WERI-Rb-1 (cell line): ENCODE results near the gene APLP1.

Source experiments
- DNase-seq: peaks from one replicate; pipeline ENCODE4 v3.0.0-alpha.2; 2020
- H3K27ac ChIP-seq: fragments of 250-450 bp; sonication (Bioruptor Pico); 2 replicates; pipeline ENCODE4 v1.5.1; 2020; ENCODE audit warnings: mild to moderate bottlenecking, moderate library complexity
- H3K27me3 ChIP-seq: fragments of 250-450 bp; sonication (Bioruptor Pico); 2 replicates; pipeline ENCODE4 v1.5.1; 2021; ENCODE audit warnings: mild to moderate bottlenecking, low read depth, moderate library complexity; ENCODE audit not compliant: insufficient read depth, severe bottlenecking
- H3K36me3 ChIP-seq: fragments of 250-450 bp; sonication (Bioruptor Pico); 2 replicates; pipeline ENCODE4 v1.5.1; 2020; ENCODE audit warnings: mild to moderate bottlenecking, moderate library complexity
- H3K4me3 ChIP-seq: 2 replicates; pipeline ENCODE4 v1.5.1; 2011; ENCODE audit warnings: low read depth, mild to moderate bottlenecking, control low read depth, low read length
- H3K9me3 ChIP-seq: fragments of 250-450 bp; sonication (Bioruptor Pico); 2 replicates; pipeline ENCODE4 v1.5.1; 2021; ENCODE audit warnings: mild to moderate bottlenecking, moderate library complexity; ENCODE audit not compliant: severe bottlenecking
- TF ChIP-seq, protein P1 (sequence below): IDR thresholded peaks from 2 replicates; pipeline ENCODE4 v1.5.1; 2011; ENCODE audit warnings: low read depth, mild to moderate bottlenecking, control low read depth, inconsistent platforms, low read length

Gene APLP1

DNA sequence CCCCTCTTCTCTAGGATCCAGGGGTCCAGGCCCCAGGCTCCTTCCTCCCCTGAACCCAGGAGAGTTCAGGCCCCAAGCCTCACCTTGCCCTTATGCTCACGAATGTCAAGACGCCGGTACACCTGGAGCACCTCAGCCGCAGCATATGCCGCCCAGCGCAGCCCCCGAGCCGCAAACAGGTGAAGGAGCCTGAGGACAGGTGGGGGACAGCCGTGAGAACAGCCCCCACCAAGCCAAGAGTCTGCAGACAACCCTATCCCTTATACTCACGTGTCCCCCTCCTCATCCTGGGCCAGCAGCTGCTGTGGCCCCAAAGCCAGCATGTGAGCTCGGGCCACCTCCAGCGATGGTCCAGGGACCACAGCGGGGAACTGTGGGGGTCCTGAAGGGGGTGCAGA is 28.3 kb downstream of the APLP1 start:
- TF ChIP-seq, protein P1, sequence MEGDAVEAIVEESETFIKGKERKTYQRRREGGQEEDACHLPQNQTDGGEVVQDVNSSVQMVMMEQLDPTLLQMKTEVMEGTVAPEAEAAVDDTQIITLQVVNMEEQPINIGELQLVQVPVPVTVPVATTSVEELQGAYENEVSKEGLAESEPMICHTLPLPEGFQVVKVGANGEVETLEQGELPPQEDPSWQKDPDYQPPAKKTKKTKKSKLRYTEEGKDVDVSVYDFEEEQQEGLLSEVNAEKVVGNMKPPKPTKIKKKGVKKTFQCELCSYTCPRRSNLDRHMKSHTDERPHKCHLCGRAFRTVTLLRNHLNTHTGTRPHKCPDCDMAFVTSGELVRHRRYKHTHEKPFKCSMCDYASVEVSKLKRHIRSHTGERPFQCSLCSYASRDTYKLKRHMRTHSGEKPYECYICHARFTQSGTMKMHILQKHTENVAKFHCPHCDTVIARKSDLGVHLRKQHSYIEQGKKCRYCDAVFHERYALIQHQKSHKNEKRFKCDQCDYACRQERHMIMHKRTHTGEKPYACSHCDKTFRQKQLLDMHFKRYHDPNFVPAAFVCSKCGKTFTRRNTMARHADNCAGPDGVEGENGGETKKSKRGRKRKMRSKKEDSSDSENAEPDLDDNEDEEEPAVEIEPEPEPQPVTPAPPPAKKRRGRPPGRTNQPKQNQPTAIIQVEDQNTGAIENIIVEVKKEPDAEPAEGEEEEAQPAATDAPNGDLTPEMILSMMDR: no peak
- DNase-seq: no peak
- Histone ChIP-seq H3K36me3 (peaks cover 53% of the 10 kb centered on the region), H3K9me3 (no peaks in the 10 kb centered on the region), H3K27ac (no peak overlapping the region), H3K4me3 (no peak overlapping the region), H3K27me3 (no peaks in the 10 kb centered on the region)

DNA sequence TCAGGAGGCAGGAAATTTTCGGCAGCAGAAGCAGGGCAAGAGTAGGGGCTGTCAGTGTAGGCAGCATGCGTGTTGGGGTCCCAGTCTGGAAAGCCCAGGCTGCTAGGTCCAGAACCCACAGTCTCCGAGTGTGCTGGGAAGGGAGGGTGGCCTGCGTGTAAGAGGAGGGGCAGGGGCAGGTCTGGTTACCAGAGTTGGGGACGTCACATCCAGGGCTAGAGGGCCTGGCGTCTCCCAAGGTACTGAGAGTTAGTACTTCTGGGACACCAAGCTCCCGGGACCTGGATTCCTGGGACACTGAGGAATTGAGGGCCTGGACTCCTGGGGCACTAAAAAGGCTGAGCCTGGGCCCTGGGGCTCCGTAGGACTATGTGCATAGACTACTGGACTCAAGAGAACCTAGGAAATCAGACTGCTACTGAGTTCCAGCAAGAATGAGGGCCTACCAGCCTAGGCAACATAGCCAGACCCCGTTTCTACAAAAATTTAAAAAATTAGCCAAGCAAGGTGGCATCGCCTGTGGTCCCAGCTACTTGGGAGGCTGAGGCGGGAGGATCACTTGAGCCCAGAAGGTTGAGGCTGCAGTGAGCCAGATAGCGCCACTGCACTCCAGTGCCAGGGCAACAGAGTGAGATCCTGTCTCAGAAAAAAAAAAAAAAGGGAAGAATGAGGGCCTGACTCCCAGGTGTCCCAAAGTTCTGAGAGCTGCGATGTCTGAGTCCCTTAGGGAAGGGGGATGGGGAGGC is 29.5 kb downstream of the APLP1 start:
- TF ChIP-seq, protein P1: no peak
- Histone ChIP-seq H3K27ac (no peak overlapping the region), H3K4me3 (no peak overlapping the region; the same call in 1 of the 2 replicates), H3K9me3 (no peaks in the 10 kb centered on the region), H3K27me3 (no peaks in the 10 kb centered on the region), H3K36me3 (peaks cover 44% of the 10 kb centered on the region)
- no peak for DNase-seq

DNA sequence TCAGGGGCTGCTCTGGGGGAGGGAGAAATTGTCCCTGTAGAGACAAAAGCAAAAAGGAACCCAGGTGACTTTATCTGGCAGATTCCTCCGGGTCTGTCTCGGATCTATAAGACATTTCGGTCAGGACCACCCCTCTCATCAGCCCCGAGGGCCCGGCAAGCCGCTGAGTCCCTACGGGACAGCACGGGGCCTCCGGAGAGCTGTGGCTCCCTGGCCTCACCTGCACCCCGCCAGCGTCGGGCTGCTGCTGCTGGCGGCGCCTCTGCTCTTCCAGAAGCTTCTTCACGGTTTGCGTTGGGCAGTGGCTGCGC is 30.1 kb downstream of the APLP1 start:
- TF ChIP-seq, protein P1: no peak
- Histone ChIP-seq H3K4me3 (peak overlapping the region; percentile 82), H3K27ac (peak overlapping the region; percentile 81), H3K36me3 (peaks cover 40% of the 10 kb centered on the region), H3K27me3 (no peaks in the 10 kb centered on the region), H3K9me3 (no peaks in the 10 kb centered on the region)
- DNase-seq: no peak

DNA sequence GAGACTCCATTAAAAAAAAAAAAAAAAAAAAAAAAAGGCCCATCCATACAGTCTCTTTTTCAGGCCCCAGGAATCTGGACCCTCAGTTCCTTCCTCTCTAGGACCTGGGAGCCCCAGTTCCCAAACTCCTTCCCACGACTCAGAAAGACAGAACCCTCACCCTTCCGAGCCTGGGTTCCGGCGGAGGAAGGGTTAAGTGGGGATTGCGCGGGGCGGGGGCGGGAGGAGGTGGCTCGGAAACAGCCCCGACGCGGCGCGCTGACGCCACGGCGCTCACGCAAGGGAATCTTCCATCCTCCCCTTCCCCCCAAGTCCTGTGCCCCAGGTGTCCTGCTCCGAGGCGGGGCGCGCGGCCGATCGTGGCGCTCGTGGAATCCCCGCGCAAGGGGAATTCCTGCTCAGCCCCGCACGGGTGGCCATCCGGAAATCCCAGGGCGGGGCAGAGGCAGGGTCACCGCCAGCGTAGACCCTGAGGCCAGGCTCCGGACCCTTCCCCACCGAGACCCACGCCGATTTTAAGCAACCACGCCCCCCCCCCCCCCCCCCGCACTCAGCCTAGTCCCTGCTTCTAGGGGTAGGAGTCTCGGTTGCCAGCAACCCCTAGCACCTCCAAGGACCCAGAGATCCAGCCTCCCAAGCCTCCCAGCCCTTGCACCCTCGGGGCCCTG is 31.3 kb downstream of the APLP1 start:
- TF ChIP-seq, protein P1: no peak
- no peaks in the 10 kb centered on the region for H3K27me3 ChIP-seq
- peak; percentile 87 for DNase-seq
- peaks cover 30% of the 10 kb centered on the region for H3K36me3 ChIP-seq
- H3K27ac ChIP-seq: peak overlapping the region; percentile 81
- no peaks in the 10 kb centered on the region for H3K9me3 ChIP-seq
- peak overlapping the region; percentile 82 for H3K4me3 ChIP-seq

DNA sequence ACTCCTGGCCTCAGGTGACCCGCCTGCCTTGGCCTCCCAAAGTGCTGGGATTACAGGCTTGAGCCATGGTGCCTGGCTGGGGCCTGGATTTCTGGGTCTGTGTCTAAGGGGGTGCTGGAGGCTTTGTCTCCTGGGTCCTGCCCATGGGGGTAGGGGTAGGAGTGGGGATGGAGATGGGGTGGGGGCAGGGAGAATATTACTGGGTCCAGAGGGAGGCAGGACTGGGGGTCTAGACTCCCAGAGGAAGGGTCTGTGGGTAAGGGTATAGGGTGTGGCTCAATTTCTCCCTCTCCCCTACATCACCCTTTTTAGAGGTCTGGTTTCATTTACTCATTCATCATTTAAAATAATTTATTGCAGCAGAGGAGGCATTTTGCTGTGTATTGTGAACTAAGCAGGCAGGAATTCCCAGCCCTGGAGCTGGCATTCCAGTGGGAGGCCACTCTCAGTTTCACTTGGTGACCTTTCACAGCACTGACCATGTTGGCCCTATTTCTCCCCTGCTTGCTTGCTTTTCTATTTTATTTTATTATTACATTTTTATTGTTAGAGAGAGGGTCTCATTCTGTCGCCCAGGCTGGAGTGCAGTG is 32.8 kb downstream of the APLP1 start:
- Histone ChIP-seq H3K4me3 (peak overlapping the region; percentile 82), H3K27ac (peak overlapping the region; percentile 81), H3K9me3 (no peaks in the 10 kb centered on the region), H3K36me3 (peaks cover 17% of the 10 kb centered on the region), H3K27me3 (no peaks in the 10 kb centered on the region)
- DNase-seq: no peak
- TF ChIP-seq, protein P1: no peak
